SU-DHL-6 (cell line): Measurements from ENCODE around the gene HSD17B11.
"Not testable (repeated sequence)": the region's sequence is repeated elsewhere in the genome, so short reads cannot be mapped to it uniquely, and the experiment has no call there.

ENCODE experiments used
- H2AFZ ChIP-seq: fragments of 200-600 bp; sonication (generic); 2 replicates; pipeline ENCODE4 v1.6.1; 2014; ENCODE audit warnings: low read depth, mild to moderate bottlenecking, moderate library complexity, mixed read lengths, antibody characterized with exemption, low read length; ENCODE audit not compliant: severe bottlenecking
- H3F3A ChIP-seq: fragments of 200-600 bp; shearing (Covaris generic); 2 replicates; pipeline ENCODE4 v1.6.0; 2016; ENCODE audit warnings: antibody characterized with exemption, mild to moderate bottlenecking; ENCODE audit not compliant: insufficient read depth
- H3K27ac ChIP-seq: fragments of 200-600 bp; sonication (generic); 2 replicates; pipeline ENCODE4 v1.5.1; 2016; ENCODE audit warnings: low read depth, mild to moderate bottlenecking, low read length, moderate library complexity, mixed read lengths
- H3K27me3 ChIP-seq: fragments of 200-600 bp; sonication (generic), shearing (Covaris generic); 2 replicates; pipeline ENCODE4 v1.6.0; 2014; ENCODE audit warnings: mild to moderate bottlenecking, low read length
- H3K36me3 ChIP-seq: fragments of 200-600 bp; sonication (generic); 2 replicates; pipeline ENCODE4 v1.6.1; 2014; ENCODE audit warnings: mild to moderate bottlenecking, low read length, mixed read lengths
- H3K4me2 ChIP-seq: fragments of 300-600, 200-600 bp; shearing (Covaris generic), sonication (generic); 2 replicates; pipeline ENCODE4 v1.6.0; 2014; ENCODE audit warnings: low read length, low read depth, mild to moderate bottlenecking; ENCODE audit not compliant: poor library complexity, severe bottlenecking
- H3K4me3 ChIP-seq: fragments of 200-600 bp; sonication (generic); 2 replicates; pipeline ENCODE4 v1.5.1; 2014; ENCODE audit warnings: antibody characterized with exemption, low read length, mild to moderate bottlenecking, mixed read lengths; ENCODE audit not compliant: insufficient read depth, poor library complexity, severe bottlenecking
- H3K79me2 ChIP-seq: fragments of 200-600 bp; sonication (generic); 2 replicates; pipeline ENCODE4 v1.6.1; 2014; ENCODE audit warnings: mild to moderate bottlenecking, low read length, moderate library complexity; ENCODE audit not compliant: insufficient read depth
- H3K9ac ChIP-seq: fragments of 200-600 bp; sonication (generic); 2 replicates; pipeline ENCODE4 v1.7.0; 2014; ENCODE audit warnings: mild to moderate bottlenecking, low read length
- H3K9me2 ChIP-seq: fragments of 200-600 bp; sonication (generic); replicated peaks from 2 replicates; pipeline ENCODE4 v1.6.1; 2014; ENCODE audit warnings: low read length; ENCODE audit not compliant: insufficient read depth
- H3K9me3 ChIP-seq: fragments of 200-600 bp; sonication (generic); 2 replicates; pipeline ENCODE4 v1.6.1; 2014; ENCODE audit warnings: low read length, mixed read lengths; ENCODE audit not compliant: insufficient read depth
- H4K20me1 ChIP-seq: fragments of 200-600 bp; sonication (generic); 2 replicates; pipeline ENCODE4 v1.6.1; 2014; ENCODE audit warnings: low read depth, mild to moderate bottlenecking, antibody characterized with exemption, low read length, moderate library complexity, mixed read lengths
- EZH2phosphoT487 ChIP-seq: fragments of 200-600 bp; sonication (generic), shearing (Covaris generic); conservative IDR thresholded peaks from 2 replicates; pipeline ENCODE4 v1.6.1; 2018; ENCODE audit warnings: mild to moderate bottlenecking, antibody characterized with exemption, low read length, moderate library complexity, mixed read lengths
- TF ChIP-seq, protein P1 (sequence below): fragments of 200-600 bp; sonication (generic); IDR thresholded peaks from one replicate; pipeline ENCODE4 v1.5.1; 2017; ENCODE audit warnings: antibody characterized with exemption, mild to moderate bottlenecking, low read length, moderate library complexity; ENCODE audit not compliant: insufficient read depth, poor library complexity, severe bottlenecking

The HSD17B11 gene

DNA sequence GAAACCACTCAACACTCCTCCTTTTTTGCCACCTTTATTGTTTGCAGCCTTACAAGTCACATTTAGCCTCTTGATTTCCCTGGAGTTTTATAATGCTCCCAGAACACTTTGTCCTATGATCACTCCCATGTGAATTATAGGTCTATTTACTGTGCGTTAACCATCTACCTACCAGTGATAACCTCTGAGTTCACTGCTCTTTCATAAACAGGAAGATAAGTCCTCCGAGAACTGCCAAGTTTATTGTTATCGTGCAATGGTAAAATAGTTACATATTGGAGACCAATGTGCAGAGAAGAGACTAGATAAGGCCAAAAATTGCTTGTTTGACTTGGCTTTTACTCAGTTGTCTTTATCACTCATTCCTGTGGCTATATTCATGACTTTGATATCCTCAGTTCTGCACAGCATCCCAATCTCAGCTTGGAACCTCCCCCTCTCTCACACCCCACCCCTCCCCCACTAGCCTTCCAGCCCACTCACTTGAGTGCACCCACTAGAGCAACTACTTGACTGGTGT lies 18.5 kb upstream of the HSD17B11 start:
- TF ChIP-seq, protein P1, sequence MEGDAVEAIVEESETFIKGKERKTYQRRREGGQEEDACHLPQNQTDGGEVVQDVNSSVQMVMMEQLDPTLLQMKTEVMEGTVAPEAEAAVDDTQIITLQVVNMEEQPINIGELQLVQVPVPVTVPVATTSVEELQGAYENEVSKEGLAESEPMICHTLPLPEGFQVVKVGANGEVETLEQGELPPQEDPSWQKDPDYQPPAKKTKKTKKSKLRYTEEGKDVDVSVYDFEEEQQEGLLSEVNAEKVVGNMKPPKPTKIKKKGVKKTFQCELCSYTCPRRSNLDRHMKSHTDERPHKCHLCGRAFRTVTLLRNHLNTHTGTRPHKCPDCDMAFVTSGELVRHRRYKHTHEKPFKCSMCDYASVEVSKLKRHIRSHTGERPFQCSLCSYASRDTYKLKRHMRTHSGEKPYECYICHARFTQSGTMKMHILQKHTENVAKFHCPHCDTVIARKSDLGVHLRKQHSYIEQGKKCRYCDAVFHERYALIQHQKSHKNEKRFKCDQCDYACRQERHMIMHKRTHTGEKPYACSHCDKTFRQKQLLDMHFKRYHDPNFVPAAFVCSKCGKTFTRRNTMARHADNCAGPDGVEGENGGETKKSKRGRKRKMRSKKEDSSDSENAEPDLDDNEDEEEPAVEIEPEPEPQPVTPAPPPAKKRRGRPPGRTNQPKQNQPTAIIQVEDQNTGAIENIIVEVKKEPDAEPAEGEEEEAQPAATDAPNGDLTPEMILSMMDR: no peak
- no peak for TF ChIP-seq EZH2phosphoT487
- Histone ChIP-seq H3K9me2 (no peaks in the 10 kb centered on the region), H3K4me2 (no peak overlapping the region), H2AFZ (no peak overlapping the region), H3K79me2 (no peaks in the 10 kb centered on the region), H3K9ac (no peak overlapping the region), H3K27ac (no peak overlapping the region), H4K20me1 (no peaks in the 10 kb centered on the region), H3K9me3 (no peaks in the 10 kb centered on the region), H3F3A (no peaks in the 10 kb centered on the region), H3K27me3 (no peaks in the 10 kb centered on the region), H3K36me3 (no peaks in the 10 kb centered on the region), H3K4me3 (no peak overlapping the region)

DNA sequence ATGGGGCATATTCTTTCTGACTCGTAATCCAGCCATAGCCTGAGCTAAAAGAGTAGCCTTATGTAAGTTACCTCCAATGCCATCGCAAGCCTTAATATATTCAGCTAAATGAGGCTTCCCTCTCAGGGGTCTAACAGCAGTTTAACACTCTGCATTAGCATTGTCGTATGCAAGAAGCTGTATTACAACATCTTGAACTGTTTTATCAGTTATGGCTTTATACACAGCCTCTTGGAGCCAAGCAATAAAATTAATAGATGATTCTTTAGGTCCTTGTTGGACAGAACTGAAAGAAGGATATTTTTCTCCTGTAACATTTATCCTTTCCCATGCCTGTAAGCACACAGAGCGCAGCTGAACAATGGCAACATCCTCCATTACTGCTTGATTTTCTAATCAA lies 15.9 kb upstream of the HSD17B11 start:
- not testable (repeated sequence) for H3K4me2 ChIP-seq, H3K27me3 ChIP-seq, H2AFZ ChIP-seq

DNA sequence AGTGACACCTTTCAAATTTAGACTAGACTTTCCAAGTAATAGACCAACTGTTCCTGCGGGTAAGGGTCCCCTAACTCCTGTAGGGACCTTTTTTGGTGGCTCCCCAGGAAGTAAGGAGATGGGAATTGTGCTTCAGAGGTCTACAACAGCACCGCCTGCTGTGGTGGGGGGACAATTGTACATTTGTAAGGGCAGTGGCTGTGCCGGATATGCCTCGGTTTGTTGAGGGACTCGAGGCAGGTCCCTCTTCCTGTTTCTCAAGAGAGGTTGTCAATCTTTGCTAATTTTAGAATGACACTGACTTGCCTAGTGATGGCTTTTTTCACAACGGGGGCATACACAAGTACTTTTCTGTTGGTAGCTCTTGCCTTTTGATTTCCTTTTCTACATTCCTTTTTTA lies 15.5 kb upstream of the HSD17B11 start:
- Histone ChIP-seq H3K4me2 (no peak overlapping the region), H3K27me3 (no peaks in the 10 kb centered on the region), H3K27ac (no peak overlapping the region), H3K79me2 (no peaks in the 10 kb centered on the region), H2AFZ (no peak overlapping the region), H3K9me3 (no peaks in the 10 kb centered on the region), H3K9me2 (no peaks in the 10 kb centered on the region), H3F3A (no peaks in the 10 kb centered on the region), H3K9ac (no peak overlapping the region), H4K20me1 (no peaks in the 10 kb centered on the region), H3K4me3 (no peak overlapping the region), H3K36me3 (no peaks in the 10 kb centered on the region)
- TF ChIP-seq, protein P1: no peak
- TF ChIP-seq EZH2phosphoT487: no peak

More for the DNA sequence above, 15.9 kb upstream of the HSD17B11 start:
- H4K20me1 ChIP-seq, H3K36me3 ChIP-seq, H3K9ac ChIP-seq, H3K27ac ChIP-seq, H3F3A ChIP-seq, H3K79me2 ChIP-seq, H3K4me3 ChIP-seq, H3K9me3 ChIP-seq, H3K9me2 ChIP-seq: not testable (repeated sequence)

DNA sequence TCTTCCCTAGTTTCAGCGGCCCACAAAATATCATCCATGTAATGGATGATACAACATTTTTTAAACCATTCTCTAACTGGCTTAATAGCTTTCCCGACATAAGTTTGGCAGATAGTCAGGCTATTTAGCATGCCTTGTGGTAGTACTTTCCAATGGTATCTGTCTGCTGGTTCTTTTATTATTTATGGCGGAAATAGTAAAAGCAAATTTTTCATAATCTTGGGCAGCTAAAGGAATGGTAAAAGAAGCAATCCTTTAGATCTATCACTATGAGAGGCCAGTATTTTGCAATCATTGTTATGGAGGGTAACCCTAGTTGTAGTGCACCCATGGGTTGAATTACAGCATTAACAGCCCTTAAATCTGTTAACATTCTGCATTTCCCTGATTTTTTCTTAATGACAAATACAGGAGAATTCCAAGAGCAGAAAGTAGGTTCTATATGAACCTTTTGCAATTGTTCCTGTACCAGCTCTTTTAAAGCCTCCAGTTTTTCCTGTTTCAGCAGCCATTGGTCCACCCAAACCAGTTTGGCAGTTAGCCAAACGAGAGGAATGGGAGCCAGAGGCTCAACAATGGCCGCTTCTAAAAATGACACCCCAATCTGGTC lies 14.3 kb upstream of the HSD17B11 start:
- no peak overlapping the region for H3K4me3 ChIP-seq
- no peaks in the 10 kb centered on the region for H3K79me2 ChIP-seq
- H4K20me1 ChIP-seq: no peaks in the 10 kb centered on the region
- H3K9me3 ChIP-seq: no peaks in the 10 kb centered on the region
- no peak overlapping the region for H2AFZ ChIP-seq
- H3K9me2 ChIP-seq: no peaks in the 10 kb centered on the region
- H3K4me2 ChIP-seq: no peak overlapping the region
- no peaks in the 10 kb centered on the region for H3F3A ChIP-seq
- no peaks in the 10 kb centered on the region for H3K36me3 ChIP-seq
- no peak overlapping the region for H3K9ac ChIP-seq
- TF ChIP-seq EZH2phosphoT487: no peak
- TF ChIP-seq, protein P1: no peak
- H3K27ac ChIP-seq: no peak overlapping the region
- H3K27me3 ChIP-seq: no peaks in the 10 kb centered on the region

DNA sequence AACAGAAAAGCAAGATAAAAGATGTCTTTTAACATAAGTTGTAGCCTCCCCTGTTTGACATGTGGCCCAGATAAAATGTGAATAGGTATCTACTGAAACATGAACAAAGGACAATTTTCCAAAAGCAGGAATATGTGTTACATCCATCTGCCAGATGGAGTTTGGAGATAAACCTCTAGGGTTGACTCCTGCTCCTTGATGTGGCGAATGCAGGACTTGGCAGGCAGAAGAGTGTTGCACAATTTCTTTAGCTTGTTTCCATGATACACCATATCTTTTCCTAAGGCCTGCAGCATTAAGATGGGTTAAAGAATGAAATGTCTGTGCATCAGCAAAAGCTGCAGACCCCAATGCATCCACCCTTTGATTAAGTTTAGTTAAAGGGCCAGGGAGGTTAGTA lies 12.7 kb upstream of the HSD17B11 start:
- H3K36me3 ChIP-seq, H3K27me3 ChIP-seq, H3K9me2 ChIP-seq, H3K4me2 ChIP-seq, H3K27ac ChIP-seq, H3K9me3 ChIP-seq, H4K20me1 ChIP-seq, H3K9ac ChIP-seq, H2AFZ ChIP-seq, H3K79me2 ChIP-seq, H3F3A ChIP-seq, H3K4me3 ChIP-seq: not testable (repeated sequence)
